PC-3 (cell line): ENCODE measurements around the gene MRPL50.

ENCODE experiments used
- EZH2 ChIP-seq: fragments of 300-600 bp; sonication (generic); IDR thresholded peaks from one replicate; pipeline ENCODE4 v1.6.1; 2017; ENCODE audit warnings: antibody characterized with exemption, mild to moderate bottlenecking, low read length; ENCODE audit not compliant: unreplicated experiment
- EZH2phosphoT487 ChIP-seq: fragments of 300-600 bp; sonication (generic); IDR thresholded peaks from 2 replicates; pipeline ENCODE4 v1.6.1; 2018; ENCODE audit warnings: mild to moderate bottlenecking, antibody characterized with exemption, low read length, borderline replicate concordance
- TF ChIP-seq, protein P1 (sequence below): fragments of 300-600 bp; sonication (generic); conservative IDR thresholded peaks from 2 replicates; pipeline ENCODE4 v1.5.1; 2017; ENCODE audit warnings: antibody characterized with exemption, low read depth, mild to moderate bottlenecking, low read length

DNA sequence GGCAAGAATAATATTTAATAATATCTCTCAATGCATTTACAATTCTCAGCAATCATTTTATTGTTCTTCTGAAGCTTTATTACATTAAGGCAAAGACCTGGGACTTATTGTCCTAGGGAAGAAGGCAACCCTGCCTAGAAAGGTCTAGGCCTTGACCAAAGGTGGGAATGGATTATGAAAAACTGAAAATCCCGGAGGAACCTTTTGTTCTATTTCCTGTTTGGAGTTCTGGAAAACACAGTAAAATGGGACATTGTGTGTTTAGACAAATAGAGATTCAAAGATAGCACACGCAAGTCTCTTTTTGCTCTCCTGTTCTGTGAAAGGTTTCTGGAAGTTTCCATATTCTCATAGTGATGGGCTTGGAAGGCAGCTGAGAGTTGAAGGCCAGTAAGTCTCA, 44.7 kb downstream of the MRPL50 start:
- TF ChIP-seq, protein P1, sequence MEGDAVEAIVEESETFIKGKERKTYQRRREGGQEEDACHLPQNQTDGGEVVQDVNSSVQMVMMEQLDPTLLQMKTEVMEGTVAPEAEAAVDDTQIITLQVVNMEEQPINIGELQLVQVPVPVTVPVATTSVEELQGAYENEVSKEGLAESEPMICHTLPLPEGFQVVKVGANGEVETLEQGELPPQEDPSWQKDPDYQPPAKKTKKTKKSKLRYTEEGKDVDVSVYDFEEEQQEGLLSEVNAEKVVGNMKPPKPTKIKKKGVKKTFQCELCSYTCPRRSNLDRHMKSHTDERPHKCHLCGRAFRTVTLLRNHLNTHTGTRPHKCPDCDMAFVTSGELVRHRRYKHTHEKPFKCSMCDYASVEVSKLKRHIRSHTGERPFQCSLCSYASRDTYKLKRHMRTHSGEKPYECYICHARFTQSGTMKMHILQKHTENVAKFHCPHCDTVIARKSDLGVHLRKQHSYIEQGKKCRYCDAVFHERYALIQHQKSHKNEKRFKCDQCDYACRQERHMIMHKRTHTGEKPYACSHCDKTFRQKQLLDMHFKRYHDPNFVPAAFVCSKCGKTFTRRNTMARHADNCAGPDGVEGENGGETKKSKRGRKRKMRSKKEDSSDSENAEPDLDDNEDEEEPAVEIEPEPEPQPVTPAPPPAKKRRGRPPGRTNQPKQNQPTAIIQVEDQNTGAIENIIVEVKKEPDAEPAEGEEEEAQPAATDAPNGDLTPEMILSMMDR = no peak
- TF ChIP-seq EZH2 (no peak), EZH2phosphoT487 (no peak)
